ENCODE results near the gene PCSK5.

PCSK5 gene

DNA sequence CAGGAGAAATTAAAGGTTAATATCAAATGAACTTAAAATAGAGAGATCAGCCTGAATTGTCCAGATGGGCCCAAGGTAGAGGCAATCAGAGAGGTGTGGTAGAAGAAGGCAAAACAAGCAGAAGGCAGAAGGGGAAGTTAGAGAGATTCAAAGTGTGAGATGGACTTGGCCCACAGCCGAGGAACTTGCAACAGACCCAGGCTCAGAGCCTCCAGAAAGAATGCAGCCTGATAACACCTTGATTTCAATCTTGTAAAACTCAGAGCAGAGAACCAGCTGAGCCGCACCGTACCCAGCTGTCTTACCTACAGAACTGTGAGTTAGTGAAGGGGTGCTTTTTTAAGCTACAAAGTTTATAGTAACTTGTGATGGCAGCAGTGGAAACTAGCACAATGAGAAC lies 312.9 kb downstream of the PCSK5 start:
- no peak for DNase-seq

DNA sequence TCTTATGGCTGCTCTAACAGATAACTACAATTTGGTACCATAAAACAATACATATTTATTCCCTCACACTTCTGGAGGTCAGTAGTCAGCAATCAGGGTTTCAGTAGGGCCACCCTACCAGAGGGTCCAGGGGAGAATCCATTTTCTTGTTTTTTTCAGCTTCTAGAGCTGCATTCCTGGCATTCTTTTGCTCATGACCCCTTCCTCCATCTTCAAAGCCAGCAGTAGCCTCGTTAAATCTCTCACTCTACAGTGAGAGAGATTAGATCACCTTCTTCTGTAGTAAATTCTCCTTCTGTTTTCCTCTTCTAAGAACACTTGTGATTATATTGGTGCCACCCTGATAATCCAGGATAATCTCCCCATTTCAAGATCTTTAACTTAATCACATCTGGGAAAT lies 316.3 kb downstream of the PCSK5 start:
- DNase-seq, result no peak

DNA sequence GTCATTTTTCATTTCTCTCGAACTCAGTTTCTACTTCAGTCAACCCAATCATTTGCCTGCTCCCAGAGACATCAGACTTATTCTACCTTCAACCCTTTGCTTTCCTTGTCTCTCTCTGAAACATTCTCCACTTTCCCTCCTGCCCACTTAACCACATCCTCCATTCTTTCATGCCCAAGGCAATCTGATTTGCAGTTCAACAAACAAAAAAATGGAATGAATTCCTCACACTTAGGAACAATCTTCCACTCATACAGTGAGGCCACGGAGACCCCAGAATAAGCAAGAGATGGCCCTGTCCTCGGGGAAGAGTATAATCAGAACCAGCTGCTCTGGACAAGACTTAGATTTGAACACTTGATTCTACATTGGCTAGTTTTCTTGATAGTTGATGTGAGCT lies 323.3 kb downstream of the PCSK5 start:
- no peak for DNase-seq

DNA sequence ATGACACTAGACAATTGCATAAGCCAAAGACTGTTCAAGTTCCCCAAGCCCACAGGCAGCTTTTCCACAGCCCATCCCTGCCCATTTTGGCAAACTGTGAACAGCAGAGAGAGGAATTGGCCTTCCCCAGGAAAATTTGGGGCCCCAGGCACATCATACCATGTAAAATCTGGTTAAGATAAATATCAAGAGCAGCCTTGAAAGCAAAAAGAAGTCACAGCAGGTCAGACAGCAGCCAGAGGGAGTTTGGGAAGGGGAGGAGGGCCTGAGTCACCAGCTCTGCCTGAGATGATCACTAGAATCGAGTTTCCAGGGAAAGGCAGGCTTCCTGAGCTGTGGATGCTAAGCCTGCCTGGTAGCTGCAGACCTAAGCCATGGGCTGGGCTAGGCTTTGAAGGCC lies 324.6 kb downstream of the PCSK5 start:
- no peak for DNase-seq

DNA sequence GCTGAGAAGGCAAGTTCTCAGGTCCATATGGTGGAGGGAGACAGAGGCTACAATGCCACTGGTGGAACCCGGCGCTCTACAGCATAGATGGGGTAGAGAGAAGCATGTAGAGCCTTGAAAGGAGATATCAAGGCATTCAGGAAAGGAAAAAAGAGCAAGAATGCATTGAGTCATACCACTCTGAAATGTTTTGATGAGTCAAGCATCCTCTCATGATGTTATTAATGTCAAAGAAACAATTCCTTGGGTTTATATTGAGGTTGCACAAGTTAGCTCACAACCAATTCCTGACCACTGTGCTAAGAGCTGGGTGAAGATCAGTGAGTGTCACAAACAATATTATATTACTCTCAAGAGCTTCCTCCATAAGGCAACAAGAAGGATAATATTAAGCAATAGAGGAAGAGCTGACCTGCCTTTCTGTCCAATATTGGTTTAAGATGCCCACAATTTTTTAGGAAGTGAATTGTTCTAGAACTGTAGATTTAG lies 325.7 kb downstream of the PCSK5 start:
- no peak for DNase-seq

DNA sequence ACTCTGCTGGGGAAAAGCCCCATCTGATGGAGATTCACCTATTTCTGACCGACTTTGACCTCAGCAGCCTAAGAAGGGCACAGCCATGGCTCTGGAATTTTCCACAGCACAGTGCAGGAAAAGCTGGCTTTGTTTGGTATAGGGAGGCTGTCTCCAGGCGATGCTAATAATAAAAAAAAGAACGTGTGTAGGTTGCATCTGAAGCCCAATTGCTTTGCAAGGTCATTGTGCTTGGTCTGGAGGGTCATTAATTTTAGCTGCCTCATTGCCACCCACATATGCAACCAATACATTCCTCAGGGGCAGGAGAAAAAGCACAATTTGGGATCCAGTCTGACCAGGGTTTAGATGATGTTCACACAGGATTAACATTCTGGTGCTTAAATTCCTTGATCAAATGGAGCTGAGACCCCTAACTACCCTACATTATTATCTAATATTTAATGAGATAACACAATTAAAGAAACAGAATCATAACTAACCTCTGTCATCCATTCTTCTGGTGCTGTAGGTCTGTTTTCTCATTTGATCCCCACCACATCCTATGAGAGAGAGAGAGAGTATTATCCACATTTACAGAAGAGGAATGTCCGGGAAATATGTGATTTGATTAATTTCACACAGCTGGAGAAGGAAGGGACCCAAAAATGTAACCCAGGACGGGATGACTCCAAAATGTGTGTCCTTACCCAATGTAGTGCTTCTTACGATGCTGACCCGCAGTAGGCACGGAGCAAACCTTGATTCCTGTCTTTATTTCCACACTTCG lies 327.8 kb downstream of the PCSK5 start:
- DNase-seq, result no peak

DNA sequence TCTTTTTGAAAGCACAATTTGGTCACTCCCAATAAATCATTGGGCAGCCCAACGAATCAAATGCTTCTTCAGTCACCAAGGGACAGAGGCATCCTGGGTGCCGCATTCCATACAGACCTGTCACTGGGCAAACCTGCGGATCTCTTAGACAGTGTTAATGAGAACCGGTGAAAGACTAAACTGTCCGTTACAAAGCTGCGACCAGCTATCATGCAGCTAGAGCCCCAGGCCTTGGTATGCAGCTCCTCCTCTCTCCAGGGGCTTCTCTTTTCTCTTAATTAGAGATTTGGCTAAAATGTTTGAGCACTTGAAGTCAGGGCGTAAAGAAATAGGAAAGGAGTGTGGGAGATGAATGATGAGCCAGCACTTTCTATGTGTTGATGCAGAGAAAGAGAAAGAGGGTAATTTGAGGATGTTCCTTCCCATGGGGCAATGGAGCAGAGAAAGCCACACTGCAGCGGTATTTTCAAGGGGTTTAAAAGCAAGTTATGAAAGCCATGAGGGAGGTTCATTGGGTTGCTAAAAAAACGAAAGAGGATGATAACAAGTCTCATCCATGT lies 328.5 kb downstream of the PCSK5 start:
- DNase-seq, result no peak

DNA sequence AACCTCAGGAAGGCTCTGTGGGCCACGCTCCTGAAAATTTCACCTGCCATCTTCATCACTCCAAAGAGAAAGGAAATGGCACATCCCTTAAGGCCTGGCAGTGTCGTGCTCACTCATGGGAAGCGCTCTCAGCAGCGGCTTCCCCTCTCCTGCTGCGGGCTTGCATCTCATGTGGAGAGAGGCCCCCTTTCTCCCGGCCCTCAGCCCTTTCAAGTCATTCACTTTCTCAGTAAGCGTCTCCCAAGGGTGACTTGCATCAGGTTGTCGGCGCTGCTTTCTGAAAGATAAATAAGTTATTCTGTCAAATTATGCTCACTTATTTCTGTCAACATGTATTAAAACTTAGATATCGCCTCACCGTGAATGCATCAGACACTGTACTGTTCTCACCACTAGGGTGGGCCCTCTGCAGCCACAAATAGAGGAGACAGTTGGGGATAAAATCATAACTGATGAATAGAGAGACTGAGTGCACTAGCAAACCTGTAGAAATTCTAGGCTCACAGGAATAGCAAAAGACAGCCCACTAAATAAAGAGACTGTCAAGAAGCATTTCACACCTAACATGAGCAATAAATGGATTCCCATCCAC lies 329.2 kb downstream of the PCSK5 start:
- DNase-seq, result no peak

DNA sequence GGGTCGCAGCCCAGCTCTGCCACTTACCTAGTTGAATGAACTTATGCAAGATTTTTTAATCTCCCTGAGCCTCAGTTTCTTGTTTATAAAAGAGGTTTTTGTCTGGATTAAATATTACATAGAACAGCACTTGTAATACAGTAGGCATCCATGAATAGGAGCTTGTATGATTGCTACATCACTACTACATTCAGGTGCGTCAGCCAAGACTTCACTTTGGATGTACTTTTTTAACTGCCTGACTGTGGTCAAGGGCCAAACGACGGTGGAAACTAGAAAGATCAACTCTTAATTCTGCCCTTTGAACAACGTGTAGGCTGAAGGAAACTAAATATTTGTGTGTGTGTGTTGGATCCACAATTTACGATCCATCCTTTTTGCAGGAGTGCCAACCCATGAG lies 330.9 kb downstream of the PCSK5 start:
- no peak for DNase-seq

DNA sequence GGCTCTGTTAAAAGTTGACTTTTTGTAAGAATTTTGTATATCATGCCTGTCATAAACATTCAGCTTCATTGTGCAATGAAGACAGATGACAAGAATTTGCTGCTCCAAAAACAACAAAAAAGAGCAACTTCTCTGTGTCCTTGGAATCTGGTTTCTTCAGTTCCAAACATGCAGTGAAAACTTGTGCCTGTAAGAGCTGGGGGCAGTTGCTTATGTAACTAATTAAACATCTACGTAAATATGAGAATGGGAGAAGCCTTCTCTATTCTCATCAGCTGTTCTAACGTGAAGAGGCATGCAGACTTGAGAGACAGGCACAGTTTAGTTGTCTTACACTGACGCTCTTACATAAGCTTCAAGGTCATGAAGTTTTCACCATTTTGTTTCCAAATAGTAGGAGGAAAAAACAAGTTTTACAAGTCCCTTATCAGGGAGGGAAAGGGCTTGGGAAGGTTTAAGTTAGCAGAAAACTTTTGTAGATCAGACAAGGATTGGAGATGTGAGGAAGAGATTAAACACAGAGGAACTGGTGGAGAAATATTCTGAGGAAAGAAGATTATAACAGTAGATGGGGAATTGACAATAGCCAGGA lies 333.4 kb downstream of the PCSK5 start:
- DNase-seq, result no peak

DNA sequence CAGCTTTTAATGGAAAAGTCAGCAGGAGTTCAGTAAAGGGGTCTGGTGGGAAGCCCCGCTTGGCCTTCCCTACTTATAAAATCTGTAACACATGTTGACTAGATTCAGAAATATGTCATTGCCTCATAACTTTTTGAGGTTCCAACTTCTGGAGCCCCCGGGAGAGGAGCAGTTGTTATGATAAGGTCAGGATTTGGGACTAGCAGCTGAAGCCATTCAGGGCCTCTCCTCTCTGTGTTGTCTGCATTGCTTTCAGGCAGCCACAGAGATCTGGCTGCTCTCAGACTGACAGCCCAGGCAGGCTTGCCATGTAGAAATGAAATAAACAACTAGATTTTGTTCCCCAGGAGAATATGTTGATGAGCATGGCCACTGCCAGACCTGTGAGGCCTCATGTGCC lies 336.7 kb downstream of the PCSK5 start:
- DNase-seq, result no peak

DNA sequence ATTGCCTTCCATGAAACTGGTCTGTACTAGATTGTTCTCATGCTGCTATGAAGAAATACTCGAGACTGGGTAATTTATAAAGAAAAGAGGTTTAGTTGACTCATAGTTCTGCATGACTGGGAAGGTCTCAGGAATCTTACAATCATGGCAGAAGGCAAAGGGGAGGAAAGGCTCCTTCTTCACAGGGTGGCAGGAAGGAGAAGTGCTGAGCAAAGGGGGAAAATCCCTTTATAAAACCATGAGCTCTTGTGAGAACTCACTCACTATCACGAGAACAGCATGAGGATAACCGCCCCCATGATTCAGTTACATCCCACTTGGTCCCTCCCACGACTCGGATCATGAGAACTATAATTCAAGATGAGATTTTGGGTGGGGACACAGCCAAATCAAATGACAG lies 340.5 kb downstream of the PCSK5 start:
- DNase-seq, result no peak

DNA sequence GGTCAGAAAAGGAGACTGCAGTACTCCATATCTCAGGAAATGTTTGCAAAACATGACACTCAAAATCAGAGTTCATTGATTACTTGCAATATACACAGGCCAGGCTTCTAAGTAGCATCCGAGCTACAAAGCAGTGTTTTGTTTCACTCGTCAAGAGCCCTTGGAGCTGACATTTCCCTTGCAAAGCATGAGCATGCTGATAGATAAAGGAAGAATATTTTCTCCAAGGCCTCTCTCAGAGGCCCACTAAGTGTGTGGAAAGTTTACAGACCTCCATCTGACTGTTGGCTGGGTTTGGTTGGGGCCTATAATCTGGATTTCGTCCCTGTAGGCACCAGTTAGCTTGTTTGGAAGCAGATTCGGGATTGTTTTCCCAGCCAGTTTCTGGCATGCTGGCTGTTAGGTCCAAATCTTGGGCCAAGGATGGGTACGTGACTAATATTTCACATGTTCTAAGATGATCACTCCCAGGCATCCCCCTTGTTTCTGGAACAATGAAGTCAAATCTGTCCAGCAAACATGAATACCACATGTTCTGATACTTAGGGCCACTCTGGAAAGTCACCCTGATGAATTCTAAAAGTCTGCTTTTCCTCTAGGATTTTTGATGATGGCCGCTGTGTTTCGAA lies 342.5 kb downstream of the PCSK5 start:
- DNase-seq, result no peak

DNA sequence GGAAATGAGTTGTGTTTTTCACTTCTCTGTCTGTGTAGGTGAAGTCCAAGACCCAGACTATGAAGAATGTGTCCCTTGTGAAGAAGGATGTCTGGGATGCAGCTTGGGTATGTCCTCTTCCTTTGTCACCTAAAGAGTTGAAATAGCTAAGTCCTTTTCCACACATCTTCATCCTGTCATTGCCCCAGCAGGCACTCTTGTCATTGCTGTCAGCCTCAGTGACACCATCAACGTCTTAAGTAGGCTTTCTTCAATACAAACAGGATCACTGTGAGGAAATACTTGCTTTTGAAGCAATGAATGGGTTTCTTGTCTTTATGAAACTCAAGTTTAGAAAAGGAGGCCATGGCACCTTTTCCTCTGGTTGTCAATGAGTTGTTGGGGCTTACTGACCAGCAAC lies 350.1 kb downstream of the PCSK5 start:
- no peak for DNase-seq

DNA sequence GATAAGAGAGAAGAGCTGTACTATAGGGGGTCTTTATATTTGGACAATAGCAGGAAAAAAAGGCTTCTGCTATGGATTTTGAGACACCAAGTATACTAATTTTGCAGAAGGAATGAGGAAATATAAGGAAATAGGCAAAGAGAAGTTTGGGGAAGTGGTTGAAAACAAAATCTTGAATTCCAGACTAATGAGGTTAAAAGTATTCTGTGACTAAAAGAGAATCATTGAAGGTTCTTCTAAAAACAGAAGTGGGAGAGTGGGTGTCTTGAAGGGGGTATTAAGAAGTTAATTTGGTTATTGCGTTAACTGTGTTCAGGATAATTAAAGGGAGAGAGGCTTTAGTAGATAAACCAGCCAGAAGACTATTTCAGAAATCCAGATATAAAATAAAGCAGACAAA lies 355.0 kb downstream of the PCSK5 start:
- DNase-seq, result no peak

DNA sequence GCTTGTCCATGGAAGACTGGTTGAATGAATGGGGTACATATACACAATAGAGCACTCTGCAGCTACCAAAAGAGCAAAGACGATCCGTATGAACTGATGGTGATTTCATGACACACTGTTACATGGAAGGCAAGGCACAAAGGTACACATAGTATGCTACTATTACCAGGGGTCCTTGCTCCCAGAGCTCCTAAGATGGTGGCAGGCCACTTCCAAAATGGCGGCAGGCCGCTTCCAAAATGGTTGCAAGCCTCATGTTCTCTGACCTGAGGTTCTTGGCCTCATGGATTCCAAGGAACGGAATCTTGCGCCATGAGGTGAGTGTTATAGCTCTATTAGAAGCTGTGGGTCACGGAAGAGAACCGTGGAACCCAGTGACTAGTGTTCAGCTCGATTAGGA lies 356.2 kb downstream of the PCSK5 start:
- no peak for DNase-seq

DNA sequence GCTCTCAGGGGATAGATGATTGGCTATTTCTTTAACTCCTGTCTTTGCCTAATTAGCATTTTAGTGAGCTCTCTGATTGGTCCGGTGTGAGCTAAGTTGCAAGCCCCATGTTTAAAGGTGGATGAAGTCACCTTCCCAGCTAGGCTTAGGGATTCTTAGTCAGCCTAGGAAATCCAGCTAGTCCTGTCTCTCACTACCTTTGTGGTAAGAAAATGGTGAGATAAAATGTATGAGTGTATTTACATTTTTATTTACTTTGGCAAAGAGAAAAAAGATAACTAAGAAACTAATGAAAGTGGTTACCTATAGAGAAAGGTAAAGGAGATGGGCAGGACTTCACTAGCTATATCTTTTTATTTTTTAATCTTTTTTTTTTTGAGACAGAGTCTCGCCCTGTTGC lies 357.0 kb downstream of the PCSK5 start:
- no peak for DNase-seq

DNA sequence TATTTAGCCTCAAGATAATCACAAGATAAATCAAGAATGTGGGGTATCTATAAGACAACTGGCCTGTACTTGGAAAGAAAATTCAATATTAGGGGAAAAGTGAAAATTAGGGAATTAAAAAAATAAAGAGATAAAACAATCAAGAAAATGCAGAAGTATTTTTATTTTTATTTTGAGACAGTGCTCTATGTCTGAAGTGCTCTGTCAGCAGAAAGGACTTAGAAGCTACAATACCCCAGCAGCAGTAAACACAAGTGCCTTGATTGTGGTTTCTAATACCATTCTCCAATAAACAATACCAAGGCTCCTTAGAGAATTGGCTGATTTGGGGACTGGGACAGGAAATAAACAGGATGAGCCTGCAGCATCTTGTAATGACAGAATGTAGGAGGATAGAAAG lies 358.8 kb downstream of the PCSK5 start:
- DNase-seq, result no peak

DNA sequence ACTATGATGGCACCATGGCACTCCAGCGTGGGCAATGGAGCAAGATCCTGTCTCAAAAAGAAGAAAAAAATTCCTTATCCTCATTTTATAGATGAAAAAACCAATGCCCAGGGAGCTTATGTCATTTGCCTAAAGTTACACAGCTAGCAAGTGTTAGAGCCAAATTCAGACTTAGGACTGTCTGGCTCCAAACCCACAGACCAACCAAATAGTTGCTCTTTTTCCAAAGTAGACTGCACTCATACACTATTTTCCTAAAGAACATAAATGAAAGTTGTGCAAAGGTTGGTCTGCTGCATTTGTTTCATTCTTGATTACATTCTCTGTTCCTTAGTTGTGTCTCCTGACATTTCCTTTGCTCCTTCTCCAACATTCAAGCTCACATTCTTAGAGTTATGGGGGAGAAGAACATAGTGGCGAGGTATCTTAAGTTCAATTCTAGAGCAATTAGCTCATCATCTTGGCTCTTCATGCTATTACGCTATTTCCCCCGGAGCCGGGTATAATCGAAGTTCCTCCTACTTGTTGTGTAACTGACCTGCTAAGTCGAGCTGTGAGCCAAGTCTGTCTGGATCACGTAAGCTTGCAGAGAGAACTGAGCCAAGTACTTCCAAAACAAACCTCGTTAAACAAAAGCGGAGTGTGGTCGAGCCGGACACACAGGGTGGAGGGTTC lies 365.4 kb downstream of the PCSK5 start:
- no peak for DNase-seq

DNA sequence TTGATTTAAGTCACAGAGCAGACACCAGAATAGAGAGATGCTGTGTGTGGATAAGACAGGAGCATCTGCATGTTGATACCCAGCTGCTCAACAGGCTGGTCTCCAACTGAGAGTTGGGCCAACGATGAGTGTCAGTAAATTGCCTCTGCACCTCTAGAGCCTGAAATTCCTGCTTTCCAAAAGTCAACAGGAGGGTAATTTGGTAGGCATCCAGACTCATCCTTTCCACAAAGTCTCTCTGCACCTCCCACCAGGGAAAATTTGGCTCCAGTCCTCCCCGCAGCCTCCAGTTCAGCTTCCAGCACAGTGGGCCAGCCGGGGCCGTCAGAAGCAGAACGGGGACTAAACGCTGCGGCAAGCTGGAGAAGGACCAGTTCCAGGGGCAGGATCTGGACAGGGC lies 366.8 kb downstream of the PCSK5 start:
- no peak for DNase-seq

DNA sequence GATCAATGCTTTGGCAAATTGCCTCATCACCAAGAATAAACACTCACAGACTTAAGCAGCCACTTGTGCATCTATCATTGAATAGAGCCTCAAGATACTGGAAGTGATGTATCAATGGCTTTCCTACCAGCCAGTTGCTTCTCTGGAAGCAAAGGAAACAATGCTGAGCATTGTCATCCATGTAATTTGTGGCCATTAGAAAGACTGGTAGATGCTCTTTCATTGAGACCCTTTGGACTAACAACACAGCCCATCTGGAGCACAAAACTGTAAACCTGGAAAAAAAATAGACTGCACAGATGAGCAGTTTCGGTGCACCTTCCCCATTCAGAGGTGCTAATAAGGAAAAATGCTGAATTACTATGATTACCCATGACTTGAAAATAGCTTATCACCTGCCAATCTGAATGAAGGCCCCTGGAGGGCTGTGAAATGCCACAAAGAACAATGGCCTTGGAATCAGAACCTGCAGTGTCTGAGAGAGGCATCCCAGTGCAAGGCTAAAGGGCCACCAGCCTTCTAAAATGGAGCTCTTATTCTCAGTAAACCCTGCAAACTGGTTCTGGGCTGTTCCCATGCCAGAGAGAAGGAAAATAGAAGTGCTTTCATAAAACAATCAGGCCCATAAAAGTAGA lies 376.3 kb downstream of the PCSK5 start:
- DNase-seq, result no peak

DNA sequence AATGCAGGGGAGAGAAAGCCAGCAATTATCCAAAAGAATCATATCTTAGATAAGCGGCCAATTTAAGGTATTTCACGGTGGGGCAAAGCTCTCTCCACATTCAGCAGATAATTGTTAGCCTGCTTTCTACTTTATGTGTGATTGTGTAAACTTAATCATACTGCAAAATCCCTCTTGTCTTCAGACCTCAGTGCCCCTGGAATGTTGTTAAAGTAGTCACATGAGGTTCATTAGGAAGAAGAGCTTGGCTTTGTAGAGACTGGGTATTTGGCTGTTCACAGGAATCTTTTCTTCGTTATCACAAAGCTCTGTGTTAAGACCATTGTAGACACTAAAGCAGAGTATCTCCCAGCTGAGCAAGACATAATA lies 376.8 kb downstream of the PCSK5 start:
- no peak for DNase-seq

DNA sequence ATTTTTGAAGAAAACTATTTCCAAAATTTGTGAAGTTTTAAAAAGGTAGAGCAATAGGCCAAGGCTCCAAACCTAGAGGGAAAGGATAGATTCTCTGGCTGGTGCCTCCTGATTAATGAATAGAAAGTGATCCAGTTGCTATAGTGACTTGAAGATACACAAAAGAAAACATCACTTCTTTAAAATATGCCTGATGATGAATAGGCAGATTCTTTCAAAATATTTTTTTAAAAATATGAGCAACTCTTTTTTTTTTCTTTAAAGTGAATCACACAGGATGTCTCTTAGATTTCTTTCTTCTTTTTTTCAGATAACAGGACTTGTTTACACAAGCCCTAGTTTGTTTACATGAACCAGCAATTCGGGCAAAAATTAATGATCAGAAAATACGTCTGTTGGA lies 379.3 kb downstream of the PCSK5 start:
- no peak for DNase-seq
